Endodermal cell (in vitro differentiated cells): ENCODE results near the gene MKX. TPM values are rescaled to one million over a fixed set of nuclear protein-coding genes. Genes with fewer than 3 reads are reported as not detected.

Experiments used
- DNase-seq: peaks from one replicate; pipeline ENCODE4 v3.0.0-alpha.2; 2017
- H3K27ac ChIP-seq: 2 replicates; pipeline ENCODE4 v1.5.1; 2013; ENCODE audit warnings: mild to moderate bottlenecking, low read depth, low read length, moderate library complexity
- H3K27me3 ChIP-seq: 2 replicates; pipeline ENCODE4 v1.6.1; 2013; ENCODE audit warnings: mild to moderate bottlenecking, low read length, moderate library complexity; ENCODE audit not compliant: insufficient read depth, control insufficient read depth, poor library complexity, severe bottlenecking
- H3K36me3 ChIP-seq: 2 replicates; pipeline ENCODE4 v1.7.0; 2013; ENCODE audit warnings: mild to moderate bottlenecking, low read length, moderate library complexity; ENCODE audit not compliant: control insufficient read depth, insufficient read depth
- H3K4me1 ChIP-seq: one replicate; pipeline ENCODE4 v1.7.0; 2013; ENCODE audit warnings: low read length; ENCODE audit not compliant: control insufficient read depth, insufficient read depth
- H3K4me3 ChIP-seq: 2 replicates; pipeline ENCODE4 v1.5.1; 2013; ENCODE audit warnings: mild to moderate bottlenecking, low read length, moderate library complexity
- H3K9ac ChIP-seq: 2 replicates; pipeline ENCODE4 v1.6.1; 2013; ENCODE audit warnings: mild to moderate bottlenecking, low read length, moderate library complexity; ENCODE audit not compliant: poor library complexity, severe bottlenecking; ENCODE audit errors: extremely low read depth
- H3K9me3 ChIP-seq: 2 replicates; pipeline ENCODE4 v1.6.1; 2013; ENCODE audit warnings: mild to moderate bottlenecking, low read length, moderate library complexity; ENCODE audit not compliant: control insufficient read depth
- H3K27ac Mint-ChIP-seq: 2 replicates; pipeline ENCODE4 v1.8.0; 2020; ENCODE audit warnings: mixed read lengths
- H3K27me3 Mint-ChIP-seq: 2 replicates; pipeline ENCODE4 v1.8.0; 2021; ENCODE audit warnings: mild to moderate bottlenecking, mixed read lengths; ENCODE audit not compliant: insufficient read depth
- H3K36me3 Mint-ChIP-seq: 2 replicates; pipeline ENCODE4 v1.8.0; 2020; ENCODE audit warnings: low read depth, mixed read lengths
- H3K4me1 Mint-ChIP-seq: 2 replicates; pipeline ENCODE4 v1.8.0; 2020; ENCODE audit warnings: mixed read lengths
- H3K4me3 Mint-ChIP-seq: 2 replicates; pipeline ENCODE4 v1.8.0; 2020; ENCODE audit warnings: mild to moderate bottlenecking, moderate library complexity, mixed read lengths
- H3K9me3 Mint-ChIP-seq: 2 replicates; pipeline ENCODE4 v1.8.0; 2020; ENCODE audit warnings: mild to moderate bottlenecking, mixed read lengths
- WGBS, 2 experiments: methylation state at CpG; one replicate each; pipeline versions ENCODE4 v1.1.5 to v1.1.7; 2013; ENCODE audit warnings: missing lambda C conversion rate in 2 of 2, mixed read lengths in 1 of 2; ENCODE audit not compliant: insufficient coverage in 1 of 2, insufficient read length in 1 of 2; 5-methylcytosine and 5-hydroxymethylcytosine counted together
- total RNA-seq, 2 donors: library from RNA; stranded (reverse); fragmentation: NEBNext Ultra II Directional in 1 of 2; extraction: Animal tissue kit (Norgen Biotek cat#: 25700) in 1 of 2; gene quantifications; 2 replicates in 1 of 2; 3 replicates in 1 of 2; pipeline ENCODE4 v1.2.1, GENCODE V29; 2021
- TF ChIP-seq, protein P1 (sequence below): fragments of 200-600 bp; sonication (generic); conservative IDR thresholded peaks from 2 replicates; pipeline ENCODE4 v1.5.0; 2021; ENCODE audit warnings: antibody characterized with exemption, mild to moderate bottlenecking

Gene MKX
- total RNA-seq, 2 donors from 2014 or later, result 0.29 to 0.55 TPM

DNA sequence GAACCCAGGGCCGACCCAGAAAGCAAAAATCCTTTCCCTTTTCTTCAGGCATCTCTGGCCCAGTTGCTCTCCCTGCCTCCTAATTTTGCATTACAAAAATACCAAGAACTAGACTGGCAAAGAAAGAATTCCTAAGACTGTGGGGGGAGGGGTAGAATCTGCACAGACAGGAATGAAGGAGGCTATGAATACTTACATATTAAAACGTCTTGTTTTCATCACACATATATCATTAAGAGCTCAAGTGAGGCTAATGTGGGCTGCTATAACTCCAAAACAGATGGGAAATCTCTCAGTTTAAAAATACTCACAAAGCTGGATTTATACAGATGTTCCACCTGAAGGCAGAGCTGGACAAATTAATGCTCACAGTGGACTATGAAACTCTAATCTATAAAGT, 29.2 kb upstream of the MKX start:
- no peak overlapping the region for H3K4me3 ChIP-seq
- H3K4me1 Mint-ChIP-seq, result peaks cover 16% of the 10 kb centered on the region
- no peak overlapping the region for H3K9ac ChIP-seq
- H3K36me3 ChIP-seq, result no peaks in the 10 kb centered on the region
- peaks cover 2% of the 10 kb centered on the region for H3K27me3 Mint-ChIP-seq
- no peak for DNase-seq
- TF ChIP-seq, protein P1, sequence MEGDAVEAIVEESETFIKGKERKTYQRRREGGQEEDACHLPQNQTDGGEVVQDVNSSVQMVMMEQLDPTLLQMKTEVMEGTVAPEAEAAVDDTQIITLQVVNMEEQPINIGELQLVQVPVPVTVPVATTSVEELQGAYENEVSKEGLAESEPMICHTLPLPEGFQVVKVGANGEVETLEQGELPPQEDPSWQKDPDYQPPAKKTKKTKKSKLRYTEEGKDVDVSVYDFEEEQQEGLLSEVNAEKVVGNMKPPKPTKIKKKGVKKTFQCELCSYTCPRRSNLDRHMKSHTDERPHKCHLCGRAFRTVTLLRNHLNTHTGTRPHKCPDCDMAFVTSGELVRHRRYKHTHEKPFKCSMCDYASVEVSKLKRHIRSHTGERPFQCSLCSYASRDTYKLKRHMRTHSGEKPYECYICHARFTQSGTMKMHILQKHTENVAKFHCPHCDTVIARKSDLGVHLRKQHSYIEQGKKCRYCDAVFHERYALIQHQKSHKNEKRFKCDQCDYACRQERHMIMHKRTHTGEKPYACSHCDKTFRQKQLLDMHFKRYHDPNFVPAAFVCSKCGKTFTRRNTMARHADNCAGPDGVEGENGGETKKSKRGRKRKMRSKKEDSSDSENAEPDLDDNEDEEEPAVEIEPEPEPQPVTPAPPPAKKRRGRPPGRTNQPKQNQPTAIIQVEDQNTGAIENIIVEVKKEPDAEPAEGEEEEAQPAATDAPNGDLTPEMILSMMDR, result no peak
- no peaks in the 10 kb centered on the region for H3K36me3 Mint-ChIP-seq
- H3K4me3 Mint-ChIP-seq, result no peak overlapping the region
- peaks cover 6% of the 10 kb centered on the region for H3K27me3 ChIP-seq
- no peak overlapping the region for H3K27ac Mint-ChIP-seq
- no peaks in the 10 kb centered on the region for H3K4me1 ChIP-seq
- WGBS, 2 experiments, result 22 to 56% methylated on average over 1 to 2 of the region's 2 CpGs
- H3K9me3 Mint-ChIP-seq, result no peaks in the 10 kb centered on the region
- H3K9me3 ChIP-seq, result no peaks in the 10 kb centered on the region
- no peak overlapping the region for H3K27ac ChIP-seq

DNA sequence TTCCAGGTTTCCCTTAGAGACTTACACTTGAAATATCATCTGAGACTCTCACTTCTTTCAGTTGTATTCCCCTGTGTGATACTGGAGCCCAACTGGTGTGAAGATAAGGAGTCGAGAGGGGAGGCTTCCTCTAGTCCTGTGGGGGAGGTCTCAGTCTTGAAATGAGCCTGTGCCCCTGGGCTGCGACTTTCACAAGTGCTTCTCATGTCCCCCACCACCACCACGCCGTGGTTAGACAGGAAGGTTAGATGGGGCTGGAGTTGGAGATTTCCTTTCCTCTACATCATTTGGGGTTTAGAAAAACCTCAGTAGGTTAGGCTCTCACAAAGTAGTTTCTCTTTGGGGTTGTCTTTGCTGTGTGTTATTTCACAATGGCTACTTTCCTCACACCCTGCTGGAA, 25.6 kb upstream of the MKX start:
- 25% methylated on average over 1 of the region's 4 CpGs; no CpG with 5 or more reads in 1 of the 2 experiments for WGBS, 2 experiments
- no peak overlapping the region for H3K27ac ChIP-seq
- Mint-ChIP-seq H3K27ac (no peak overlapping the region), H3K36me3 (no peaks in the 10 kb centered on the region), H3K9me3 (no peaks in the 10 kb centered on the region), H3K4me1 (peaks cover 12% of the 10 kb centered on the region), H3K27me3 (no peaks in the 10 kb centered on the region), H3K4me3 (no peak overlapping the region)
- H3K36me3 ChIP-seq, result no peaks in the 10 kb centered on the region
- DNase-seq, result no peak
- TF ChIP-seq, protein P1, result no peak
- H3K4me3 ChIP-seq, result no peak overlapping the region
- no peaks in the 10 kb centered on the region for H3K9me3 ChIP-seq
- H3K27me3 ChIP-seq, result no peaks in the 10 kb centered on the region
- no peaks in the 10 kb centered on the region for H3K4me1 ChIP-seq
- H3K9ac ChIP-seq, result no peak overlapping the region

DNA sequence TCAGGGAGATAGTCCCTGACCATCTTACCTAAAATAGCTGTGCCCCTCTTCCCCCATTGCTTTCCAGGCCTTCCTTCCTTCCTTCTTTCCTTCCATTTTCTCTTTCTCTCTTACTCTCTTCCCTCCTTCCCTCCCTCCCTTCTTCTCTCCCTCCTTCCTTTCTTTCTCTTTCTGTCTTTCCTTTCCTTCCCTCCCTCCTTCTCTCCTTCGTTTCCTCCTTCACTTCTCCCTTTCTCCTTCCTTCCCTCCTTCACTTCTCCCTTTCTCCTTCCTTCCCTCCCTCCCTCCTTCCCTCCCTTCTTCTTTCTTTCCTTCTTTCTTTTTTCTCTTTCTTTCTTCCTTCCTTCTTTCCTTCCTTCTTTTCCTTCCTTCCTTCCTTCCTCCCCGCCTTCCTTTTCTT, 24.6 kb upstream of the MKX start:
- Histone ChIP-seq H3K27me3 (no peaks in the 10 kb centered on the region), H3K4me3 (no peak overlapping the region), H3K27ac (no peak overlapping the region), H3K4me1 (no peaks in the 10 kb centered on the region), H3K36me3 (no peaks in the 10 kb centered on the region), H3K9ac (no peak overlapping the region), H3K9me3 (no peaks in the 10 kb centered on the region)
- no peak overlapping the region for H3K4me3 Mint-ChIP-seq
- no peak overlapping the region for H3K27ac Mint-ChIP-seq
- no peak for DNase-seq
- WGBS, 2 experiments, result 84 to 89% methylated on average over 2 of the region's 2 CpGs
- H3K4me1 Mint-ChIP-seq, result peaks cover 12% of the 10 kb centered on the region
- H3K36me3 Mint-ChIP-seq, result no peaks in the 10 kb centered on the region
- no peaks in the 10 kb centered on the region for H3K9me3 Mint-ChIP-seq
- no peaks in the 10 kb centered on the region for H3K27me3 Mint-ChIP-seq
- TF ChIP-seq, protein P1, result no peak
